ENCODE data around the gene HEXD. TPM values are rescaled to one million over a fixed set of nuclear protein-coding genes. Genes with fewer than 3 reads are reported as not detected.
A peak's percentile ranks its signal among the peaks of the same experiment; 100 is the strongest.
"Not testable (repeated sequence)": the region's sequence is repeated elsewhere in the genome, so short reads cannot be mapped to it uniquely, and the experiment has no call there.

The HEXD gene
- polyA plus RNA-seq, 12 donors = 15.8 to 33.7 (median 21.9) TPM; not detected in 1

GRCh38 chr17:82392209-82392920 lies 25.8 kb upstream of the HEXD start:
- DNase-seq = no peak

- DNase-seq = no peak
Observed at GRCh38 chr17:82392941-82393340, 25.2 kb upstream of the HEXD start.

- no peak for DNase-seq
Observed at GRCh38 chr17:82394278-82394677, 23.9 kb upstream of the HEXD start.

- no peak for DNase-seq
Observed at GRCh38 chr17:82396601-82397435, 21.3 kb upstream of the HEXD start.

GRCh38 chr17:82397449-82398335 lies 20.5 kb upstream of the HEXD start:
- no peak for DNase-seq

- peak; percentile 84 for DNase-seq
Observed at GRCh38 chr17:82399041-82399441, 19.1 kb upstream of the HEXD start.

- DNase-seq = no peak
Observed at GRCh38 chr17:82399601-82400101, 18.5 kb upstream of the HEXD start.

- no peak for DNase-seq
Observed at GRCh38 chr17:82400206-82400605, 17.9 kb upstream of the HEXD start.

GRCh38 chr17:82400830-82401229 lies 17.3 kb upstream of the HEXD start:
- no peak for DNase-seq

- no peak for DNase-seq
Observed at GRCh38 chr17:82402865-82403264, 15.3 kb upstream of the HEXD start.

GRCh38 chr17:82403662-82404660 lies 14.2 kb upstream of the HEXD start:
- no peak for DNase-seq

GRCh38 chr17:82405051-82405450 lies 13.1 kb upstream of the HEXD start:
- no peak for DNase-seq

GRCh38 chr17:82406131-82406671 lies 11.9 kb upstream of the HEXD start:
- no peak for DNase-seq

GRCh38 chr17:82407255-82407654 lies 10.9 kb upstream of the HEXD start:
- no peak for DNase-seq

- DNase-seq = no peak
Observed at GRCh38 chr17:82408288-82408937, 9.7 kb upstream of the HEXD start.

- DNase-seq = no peak
Observed at GRCh38 chr17:82408938-82409318, 9.2 kb upstream of the HEXD start.

GRCh38 chr17:82410014-82410716 lies 8.0 kb upstream of the HEXD start:
- no peak for DNase-seq

- DNase-seq = no peak
Observed at GRCh38 chr17:82411396-82412053, 6.6 kb upstream of the HEXD start.

- not testable (repeated sequence) for DNase-seq
Observed at GRCh38 chr17:82412081-82412480, 6.1 kb upstream of the HEXD start.

All from muscle of arm (tissue), 12 donors.